GM23338 (cell line): ENCODE results near the gene AKT2.

Experiments used
- CREB1 ChIP-seq: fragments of 250-450 bp; sonication (Bioruptor Pico); IDR thresholded peaks from 2 replicates; pipeline ENCODE4 v1.5.0; 2020; ENCODE audit warnings: low read depth, mild to moderate bottlenecking, moderate library complexity
- CTCF ChIP-seq, 2 experiments: fragments of 200-600 bp in 1 of 2; sonication (generic) in 1 of 2; conservative IDR thresholded peaks; 2 replicates each; pipeline versions ENCODE4 v1.5.1 to v1.6.1; 2016 to 2017; ENCODE audit warnings: antibody characterized with exemption in 2 of 2, low read depth in 2 of 2, mild to moderate bottlenecking in 2 of 2, moderate library complexity in 1 of 2
- EZH2 ChIP-seq: fragments of 200-600 bp; sonication (generic); IDR thresholded peaks from one replicate; pipeline ENCODE4 v1.8.0; 2017; ENCODE audit warnings: antibody characterized with exemption, mild to moderate bottlenecking, low read depth; ENCODE audit not compliant: unreplicated experiment
- EZH2phosphoT487 ChIP-seq: fragments of 200-600 bp; sonication (generic); IDR thresholded peaks from one replicate; pipeline ENCODE4 v1.8.1; 2018; ENCODE audit warnings: antibody characterized with exemption; ENCODE audit not compliant: unreplicated experiment
- JUNB ChIP-seq: IDR thresholded peaks from one replicate; pipeline ENCODE4 v1.6.1; 2016; ENCODE audit warnings: antibody characterized with exemption; ENCODE audit not compliant: unreplicated experiment
- NANOG ChIP-seq: IDR thresholded peaks from 2 replicates; pipeline ENCODE4 v1.6.1; 2016; ENCODE audit warnings: antibody characterized with exemption, borderline replicate concordance
- POLR2AphosphoS5 ChIP-seq: IDR thresholded peaks from 2 replicates; pipeline ENCODE4 v1.6.1; 2016; ENCODE audit warnings: antibody characterized with exemption, low read depth
- ZNF114 ChIP-seq: fragments of 250-450 bp; sonication (Bioruptor Pico); IDR thresholded peaks from 2 replicates; pipeline ENCODE4 v1.5.0; 2020; ENCODE audit warnings: mild to moderate bottlenecking, moderate library complexity
- ZNF331 ChIP-seq: fragments of 250-450 bp; sonication (Bioruptor Pico); IDR thresholded peaks from 2 replicates; pipeline ENCODE4 v1.5.0; 2020; ENCODE audit warnings: low read depth, mild to moderate bottlenecking, moderate library complexity
- TF ChIP-seq, protein P1 (sequence below): IDR thresholded peaks from one replicate; pipeline ENCODE4 v1.6.1; 2018; ENCODE audit warnings: antibody characterized with exemption; ENCODE audit not compliant: unreplicated experiment

DNA sequence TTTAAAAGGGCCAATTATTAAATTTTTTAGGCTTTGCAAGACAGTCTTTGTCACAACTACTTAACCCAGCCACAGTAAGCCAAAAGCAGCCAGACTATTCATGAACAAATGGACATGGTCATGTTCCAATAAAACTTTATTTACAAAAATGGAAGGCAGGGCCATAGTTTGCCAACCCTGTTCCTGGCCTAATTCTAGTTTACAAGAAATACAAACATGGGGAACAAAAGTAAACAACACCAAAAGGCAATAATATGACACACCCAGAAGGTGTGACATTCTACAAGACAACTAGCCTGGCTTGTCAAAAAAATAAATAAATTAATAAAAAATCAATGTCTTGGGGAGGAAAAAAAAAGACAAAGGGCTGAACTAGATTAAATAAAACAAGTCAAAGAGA, 33.9 kb downstream of the AKT2 start:
- TF ChIP-seq CTCF (conservative IDR thresholded peaks at IDR 0.05; ENCODE audit: low read depth in 2 of 2) (no peak), POLR2AphosphoS5 (no peak), ZNF114 (CRISPR knock-in tag) (no peak), EZH2 (no peak), EZH2phosphoT487 (no peak), CREB1 (no peak), JUNB (no peak), NANOG (no peak), ZNF331 (CRISPR knock-in tag) (no peak)
- TF ChIP-seq, protein P1, sequence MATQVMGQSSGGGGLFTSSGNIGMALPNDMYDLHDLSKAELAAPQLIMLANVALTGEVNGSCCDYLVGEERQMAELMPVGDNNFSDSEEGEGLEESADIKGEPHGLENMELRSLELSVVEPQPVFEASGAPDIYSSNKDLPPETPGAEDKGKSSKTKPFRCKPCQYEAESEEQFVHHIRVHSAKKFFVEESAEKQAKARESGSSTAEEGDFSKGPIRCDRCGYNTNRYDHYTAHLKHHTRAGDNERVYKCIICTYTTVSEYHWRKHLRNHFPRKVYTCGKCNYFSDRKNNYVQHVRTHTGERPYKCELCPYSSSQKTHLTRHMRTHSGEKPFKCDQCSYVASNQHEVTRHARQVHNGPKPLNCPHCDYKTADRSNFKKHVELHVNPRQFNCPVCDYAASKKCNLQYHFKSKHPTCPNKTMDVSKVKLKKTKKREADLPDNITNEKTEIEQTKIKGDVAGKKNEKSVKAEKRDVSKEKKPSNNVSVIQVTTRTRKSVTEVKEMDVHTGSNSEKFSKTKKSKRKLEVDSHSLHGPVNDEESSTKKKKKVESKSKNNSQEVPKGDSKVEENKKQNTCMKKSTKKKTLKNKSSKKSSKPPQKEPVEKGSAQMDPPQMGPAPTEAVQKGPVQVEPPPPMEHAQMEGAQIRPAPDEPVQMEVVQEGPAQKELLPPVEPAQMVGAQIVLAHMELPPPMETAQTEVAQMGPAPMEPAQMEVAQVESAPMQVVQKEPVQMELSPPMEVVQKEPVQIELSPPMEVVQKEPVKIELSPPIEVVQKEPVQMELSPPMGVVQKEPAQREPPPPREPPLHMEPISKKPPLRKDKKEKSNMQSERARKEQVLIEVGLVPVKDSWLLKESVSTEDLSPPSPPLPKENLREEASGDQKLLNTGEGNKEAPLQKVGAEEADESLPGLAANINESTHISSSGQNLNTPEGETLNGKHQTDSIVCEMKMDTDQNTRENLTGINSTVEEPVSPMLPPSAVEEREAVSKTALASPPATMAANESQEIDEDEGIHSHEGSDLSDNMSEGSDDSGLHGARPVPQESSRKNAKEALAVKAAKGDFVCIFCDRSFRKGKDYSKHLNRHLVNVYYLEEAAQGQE: no peak
